Retinal pigment epithelial cell (primary cell): ENCODE results near the gene DYRK1A.
A peak's percentile ranks its signal among the peaks of the same experiment; 100 is the strongest.

Experiments used
- DNase-seq: peaks from one replicate; pipeline ENCODE4 v3.0.0-alpha.2; 2010; ENCODE audit warnings: low read depth
- H3K4me3 ChIP-seq: 2 replicates; pipeline ENCODE4 v1.5.1; 2011; ENCODE audit warnings: mild to moderate bottlenecking, low read length, control low read depth, moderate library complexity
- TF ChIP-seq, protein P1 (sequence below): conservative IDR thresholded peaks from 2 replicates; pipeline ENCODE4 v1.5.1; 2011; ENCODE audit warnings: low read depth, low read length, control low read depth, inconsistent platforms

The DYRK1A gene

GRCh38 chr21:37529649-37530048 is 163.1 kb downstream of the DYRK1A start:
- TF ChIP-seq, protein P1, sequence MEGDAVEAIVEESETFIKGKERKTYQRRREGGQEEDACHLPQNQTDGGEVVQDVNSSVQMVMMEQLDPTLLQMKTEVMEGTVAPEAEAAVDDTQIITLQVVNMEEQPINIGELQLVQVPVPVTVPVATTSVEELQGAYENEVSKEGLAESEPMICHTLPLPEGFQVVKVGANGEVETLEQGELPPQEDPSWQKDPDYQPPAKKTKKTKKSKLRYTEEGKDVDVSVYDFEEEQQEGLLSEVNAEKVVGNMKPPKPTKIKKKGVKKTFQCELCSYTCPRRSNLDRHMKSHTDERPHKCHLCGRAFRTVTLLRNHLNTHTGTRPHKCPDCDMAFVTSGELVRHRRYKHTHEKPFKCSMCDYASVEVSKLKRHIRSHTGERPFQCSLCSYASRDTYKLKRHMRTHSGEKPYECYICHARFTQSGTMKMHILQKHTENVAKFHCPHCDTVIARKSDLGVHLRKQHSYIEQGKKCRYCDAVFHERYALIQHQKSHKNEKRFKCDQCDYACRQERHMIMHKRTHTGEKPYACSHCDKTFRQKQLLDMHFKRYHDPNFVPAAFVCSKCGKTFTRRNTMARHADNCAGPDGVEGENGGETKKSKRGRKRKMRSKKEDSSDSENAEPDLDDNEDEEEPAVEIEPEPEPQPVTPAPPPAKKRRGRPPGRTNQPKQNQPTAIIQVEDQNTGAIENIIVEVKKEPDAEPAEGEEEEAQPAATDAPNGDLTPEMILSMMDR: no peak
- H3K4me3 ChIP-seq: no peak overlapping the region
- no peak for DNase-seq

GRCh38 chr21:37530901-37531351 is 164.4 kb downstream of the DYRK1A start:
- DNase-seq: no peak
- H3K4me3 ChIP-seq: no peak overlapping the region
- TF ChIP-seq, protein P1: no peak

DNA sequence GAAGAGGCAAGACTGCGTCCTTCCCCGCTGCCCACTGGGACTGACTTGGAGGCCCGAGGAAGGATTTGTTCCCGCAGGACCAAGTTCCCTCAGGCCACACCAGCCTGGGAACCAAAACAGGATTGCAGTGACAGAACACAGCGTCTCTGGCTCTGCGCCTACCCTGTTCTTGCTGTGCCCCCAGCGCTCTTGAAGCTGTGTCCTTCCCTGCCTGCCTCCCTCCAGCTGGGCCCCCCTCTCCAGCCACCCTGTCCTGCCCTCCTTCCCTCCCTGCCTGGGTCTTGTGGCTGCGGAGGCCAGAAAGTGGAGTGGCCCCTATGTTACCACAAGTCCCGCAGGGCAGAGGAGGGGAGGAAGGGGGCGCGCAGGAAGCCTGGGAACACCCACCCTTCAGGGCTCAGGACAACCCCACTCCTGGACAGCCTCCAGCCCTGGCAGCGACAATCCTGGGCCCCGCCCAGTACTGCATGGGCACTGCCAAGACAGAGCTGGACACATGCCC is 164.9 kb downstream of the DYRK1A start:
- H3K4me3 ChIP-seq: no peak overlapping the region

GRCh38 chr21:37532868-37533780 is 166.6 kb downstream of the DYRK1A start:
- no peak overlapping the region for H3K4me3 ChIP-seq
- peak; percentile 78 for DNase-seq
- TF ChIP-seq, protein P1: peak; percentile 41

More for the DNA sequence above, 164.9 kb downstream of the DYRK1A start:
- TF ChIP-seq, protein P1: no peak
- no peak for DNase-seq

- H3K4me3 ChIP-seq: no peak overlapping the region
- DNase-seq: no peak
- TF ChIP-seq, protein P1: no peak
Observed at GRCh38 chr21:37534431-37534830, 167.9 kb downstream of the DYRK1A start.

GRCh38 chr21:37535130-37535529 is 168.6 kb downstream of the DYRK1A start:
- H3K4me3 ChIP-seq: no peak overlapping the region
- no peak for DNase-seq
- TF ChIP-seq, protein P1: no peak

GRCh38 chr21:37535672-37536071 is 169.1 kb downstream of the DYRK1A start:
- TF ChIP-seq, protein P1: no peak
- H3K4me3 ChIP-seq: no peak overlapping the region
- DNase-seq: no peak
